Measurements from ENCODE around the gene LEPR.
A peak's percentile ranks its signal among the peaks of the same experiment; 100 is the strongest.
"Not testable (repeated sequence)": the region's sequence is repeated elsewhere in the genome, so short reads cannot be mapped to it uniquely, and the experiment has no call there.

LEPR gene, protein sequence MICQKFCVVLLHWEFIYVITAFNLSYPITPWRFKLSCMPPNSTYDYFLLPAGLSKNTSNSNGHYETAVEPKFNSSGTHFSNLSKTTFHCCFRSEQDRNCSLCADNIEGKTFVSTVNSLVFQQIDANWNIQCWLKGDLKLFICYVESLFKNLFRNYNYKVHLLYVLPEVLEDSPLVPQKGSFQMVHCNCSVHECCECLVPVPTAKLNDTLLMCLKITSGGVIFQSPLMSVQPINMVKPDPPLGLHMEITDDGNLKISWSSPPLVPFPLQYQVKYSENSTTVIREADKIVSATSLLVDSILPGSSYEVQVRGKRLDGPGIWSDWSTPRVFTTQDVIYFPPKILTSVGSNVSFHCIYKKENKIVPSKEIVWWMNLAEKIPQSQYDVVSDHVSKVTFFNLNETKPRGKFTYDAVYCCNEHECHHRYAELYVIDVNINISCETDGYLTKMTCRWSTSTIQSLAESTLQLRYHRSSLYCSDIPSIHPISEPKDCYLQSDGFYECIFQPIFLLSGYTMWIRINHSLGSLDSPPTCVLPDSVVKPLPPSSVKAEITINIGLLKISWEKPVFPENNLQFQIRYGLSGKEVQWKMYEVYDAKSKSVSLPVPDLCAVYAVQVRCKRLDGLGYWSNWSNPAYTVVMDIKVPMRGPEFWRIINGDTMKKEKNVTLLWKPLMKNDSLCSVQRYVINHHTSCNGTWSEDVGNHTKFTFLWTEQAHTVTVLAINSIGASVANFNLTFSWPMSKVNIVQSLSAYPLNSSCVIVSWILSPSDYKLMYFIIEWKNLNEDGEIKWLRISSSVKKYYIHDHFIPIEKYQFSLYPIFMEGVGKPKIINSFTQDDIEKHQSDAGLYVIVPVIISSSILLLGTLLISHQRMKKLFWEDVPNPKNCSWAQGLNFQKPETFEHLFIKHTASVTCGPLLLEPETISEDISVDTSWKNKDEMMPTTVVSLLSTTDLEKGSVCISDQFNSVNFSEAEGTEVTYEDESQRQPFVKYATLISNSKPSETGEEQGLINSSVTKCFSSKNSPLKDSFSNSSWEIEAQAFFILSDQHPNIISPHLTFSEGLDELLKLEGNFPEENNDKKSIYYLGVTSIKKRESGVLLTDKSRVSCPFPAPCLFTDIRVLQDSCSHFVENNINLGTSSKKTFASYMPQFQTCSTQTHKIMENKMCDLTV
- 3.1 to 6.1 (median 3.8) reads per million in 3 donors for total RNA-seq

DNA sequence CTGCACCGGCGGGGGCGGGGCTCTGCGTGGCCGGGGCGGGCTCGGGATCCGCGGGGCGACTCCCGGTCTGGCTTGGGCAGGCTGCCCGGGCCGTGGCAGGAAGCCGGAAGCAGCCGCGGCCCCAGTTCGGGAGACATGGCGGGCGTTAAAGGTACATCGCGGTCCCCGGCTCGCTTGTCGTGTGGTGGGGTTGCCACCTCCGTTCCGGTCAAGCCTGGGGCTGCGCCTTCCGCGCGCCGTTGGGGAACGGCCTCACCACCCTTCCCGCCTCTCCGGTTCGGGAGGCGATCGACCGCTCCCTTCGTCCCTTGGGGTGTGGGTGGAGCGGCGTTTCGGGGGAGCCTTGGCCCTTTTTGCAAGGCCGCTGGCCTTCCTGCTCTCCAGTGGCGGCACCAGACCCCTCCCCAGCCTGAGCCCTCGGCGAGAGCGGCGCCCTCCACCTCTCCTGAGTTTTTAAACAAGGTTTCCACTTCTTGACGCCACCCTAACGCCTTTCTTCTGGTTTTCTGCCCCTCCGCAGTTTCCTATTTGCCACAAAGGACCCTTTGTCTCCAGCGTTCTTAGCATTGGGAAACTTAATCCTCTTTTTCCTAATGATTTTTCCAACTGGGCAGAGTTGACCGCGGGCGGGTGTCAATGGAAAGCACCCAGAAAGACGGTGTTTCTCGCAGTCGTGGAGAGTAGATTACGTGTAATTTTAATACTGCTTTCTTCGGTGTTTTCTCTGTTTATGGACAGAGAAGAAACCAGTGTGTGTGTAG lies at the start of gene LEPR, which contains the start of gene LEPROT:
TSS of gene LEPR (plus strand) at position 79 of the 761 bp plus-strand sequence. CDS start 144,898 bp downstream, outside the sequence.
TSS of gene LEPROT (plus strand) at position 79 of the 761 bp plus-strand sequence. CDS start at position 136, 57 bp downstream.
- Histone ChIP-seq H3K9me3 (ENCODE audit: control insufficient read depth, low read length) (no peaks in the 10 kb centered on the region), H3K36me3 (ENCODE audit: control insufficient read depth, insufficient read depth, low read length) (peaks cover 2% of the 10 kb centered on the region), H3K27ac (ENCODE audit: insufficient read depth, low read length, poor library complexity, severe bottlenecking) (peak within 1 kb of the TSS; percentile 76), H3K4me1 (ENCODE audit: control insufficient read depth, insufficient read depth, low read length, poor library complexity, severe bottlenecking) (peaks cover 4% of the 10 kb centered on the region), H3K27me3 (replicated peaks; ENCODE audit: control insufficient read depth, insufficient read depth, low read length, poor library complexity, severe bottlenecking) (no peaks in the 10 kb centered on the region), H3K4me3 (ENCODE audit: insufficient read depth, low read depth, low read length, poor library complexity, severe bottlenecking) (peak within 1 kb of the TSS; percentile 93)
- no peak for DNase-seq

DNA sequence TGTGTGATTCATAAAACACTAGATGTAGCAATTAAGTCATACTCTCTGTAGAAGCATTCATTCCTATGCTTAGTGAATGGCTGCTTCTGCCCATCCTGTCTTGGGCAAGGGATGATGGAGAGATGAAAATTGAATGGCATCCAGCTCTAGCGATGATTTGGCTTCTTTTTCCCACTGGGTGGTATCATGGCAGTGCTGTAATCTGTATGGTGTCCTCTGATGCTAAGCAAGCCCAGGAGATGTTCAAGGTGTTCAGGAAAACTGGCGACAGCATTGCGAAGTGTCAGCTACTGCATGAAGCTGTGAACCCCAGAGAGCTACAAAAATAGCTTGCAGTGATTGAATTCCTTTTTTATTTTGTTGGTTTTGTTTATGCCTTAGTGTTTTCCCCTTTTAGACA lies 48.9 kb upstream of the LEPR start:
- no peaks in the 10 kb centered on the region for H3K36me3 ChIP-seq (ENCODE audit: control insufficient read depth, insufficient read depth, low read length)
- no peak overlapping the region for H3K4me3 ChIP-seq (ENCODE audit: insufficient read depth, low read depth, low read length, poor library complexity, severe bottlenecking)
- DNase-seq = no peak

DNA sequence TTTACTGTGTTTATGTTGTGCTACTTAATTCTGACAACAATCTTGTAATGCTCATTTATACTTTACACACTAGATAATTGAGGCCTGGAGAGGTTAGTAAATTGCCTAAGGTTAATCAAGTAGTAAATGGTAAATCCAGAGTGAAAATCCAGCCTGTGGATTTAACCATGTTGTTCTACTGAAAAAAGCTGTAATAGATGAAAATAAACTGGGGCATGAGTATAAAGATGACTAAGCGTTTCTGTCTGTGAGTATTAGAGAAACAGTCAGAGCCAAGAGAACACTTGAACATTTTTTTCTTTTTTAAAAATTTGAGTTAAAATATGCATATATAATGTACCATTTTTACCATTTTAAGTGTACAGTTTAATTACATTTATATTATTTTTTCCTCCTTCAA lies 47.9 kb upstream of the LEPR start:
- H3K9me3 ChIP-seq (ENCODE audit: control insufficient read depth, low read length) = no peaks in the 10 kb centered on the region
- H3K4me1 ChIP-seq (ENCODE audit: control insufficient read depth, insufficient read depth, low read length, poor library complexity, severe bottlenecking) = no peaks in the 10 kb centered on the region
- H3K27ac ChIP-seq (ENCODE audit: insufficient read depth, low read length, poor library complexity, severe bottlenecking) = no peak overlapping the region
- H3K36me3 ChIP-seq (ENCODE audit: control insufficient read depth, insufficient read depth, low read length) = no peaks in the 10 kb centered on the region
- no peak overlapping the region for H3K4me3 ChIP-seq (ENCODE audit: insufficient read depth, low read depth, low read length, poor library complexity, severe bottlenecking)
- no peaks in the 10 kb centered on the region for H3K27me3 ChIP-seq (replicated peaks; ENCODE audit: control insufficient read depth, insufficient read depth, low read length, poor library complexity, severe bottlenecking)
- no peak for DNase-seq

More for the DNA sequence above, 48.9 kb upstream of the LEPR start:
- Histone ChIP-seq H3K27me3 (replicated peaks; ENCODE audit: control insufficient read depth, insufficient read depth, low read length, poor library complexity, severe bottlenecking) (no peaks in the 10 kb centered on the region), H3K4me1 (ENCODE audit: control insufficient read depth, insufficient read depth, low read length, poor library complexity, severe bottlenecking) (no peaks in the 10 kb centered on the region), H3K9me3 (ENCODE audit: control insufficient read depth, low read length) (no peaks in the 10 kb centered on the region), H3K27ac (ENCODE audit: insufficient read depth, low read length, poor library complexity, severe bottlenecking) (no peak overlapping the region)

DNA sequence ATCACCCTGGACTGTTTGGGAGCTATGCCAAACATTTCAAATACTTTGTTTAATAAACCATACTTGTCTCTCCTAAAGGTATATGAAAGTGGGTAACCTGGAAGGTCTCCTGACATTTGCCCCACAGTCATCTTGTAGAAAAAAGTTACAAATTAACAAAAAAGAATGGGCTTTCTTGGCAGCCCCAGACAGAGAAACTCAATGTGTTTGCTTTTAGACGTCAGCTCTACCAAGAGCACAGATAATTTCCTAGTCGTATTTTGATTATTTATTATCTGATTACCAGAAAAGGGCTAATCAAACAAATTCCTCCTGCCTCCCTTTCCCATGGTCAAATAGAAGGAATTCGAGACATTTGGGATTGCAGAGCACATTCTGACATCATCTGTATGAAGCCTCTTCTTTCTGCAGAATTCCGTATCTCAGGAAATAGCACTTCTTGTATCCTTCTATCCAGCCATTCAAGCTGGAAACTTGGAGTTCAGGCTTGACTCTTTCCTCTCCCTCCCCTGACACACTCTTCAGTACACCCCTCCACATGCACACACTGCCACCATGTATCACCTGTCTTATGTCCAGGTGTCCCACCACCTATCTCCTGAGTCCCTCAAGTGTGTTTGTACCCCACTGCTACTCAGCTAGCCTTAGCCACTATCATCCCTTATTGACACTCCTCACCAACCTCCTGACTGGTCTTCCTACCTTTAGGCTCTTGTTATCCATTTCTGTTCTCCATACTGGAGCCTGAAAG lies 42.8 kb upstream of the LEPR start:
- DNase-seq = no peak
- H3K4me1 ChIP-seq (ENCODE audit: control insufficient read depth, insufficient read depth, low read length, poor library complexity, severe bottlenecking) = no peaks in the 10 kb centered on the region
- H3K4me3 ChIP-seq (ENCODE audit: insufficient read depth, low read depth, low read length, poor library complexity, severe bottlenecking) = no peak overlapping the region
- no peaks in the 10 kb centered on the region for H3K36me3 ChIP-seq (ENCODE audit: control insufficient read depth, insufficient read depth, low read length)
- H3K27ac ChIP-seq (ENCODE audit: insufficient read depth, low read length, poor library complexity, severe bottlenecking) = no peak overlapping the region
- H3K27me3 ChIP-seq (replicated peaks; ENCODE audit: control insufficient read depth, insufficient read depth, low read length, poor library complexity, severe bottlenecking) = no peaks in the 10 kb centered on the region
- no peaks in the 10 kb centered on the region for H3K9me3 ChIP-seq (ENCODE audit: control insufficient read depth, low read length)

DNA sequence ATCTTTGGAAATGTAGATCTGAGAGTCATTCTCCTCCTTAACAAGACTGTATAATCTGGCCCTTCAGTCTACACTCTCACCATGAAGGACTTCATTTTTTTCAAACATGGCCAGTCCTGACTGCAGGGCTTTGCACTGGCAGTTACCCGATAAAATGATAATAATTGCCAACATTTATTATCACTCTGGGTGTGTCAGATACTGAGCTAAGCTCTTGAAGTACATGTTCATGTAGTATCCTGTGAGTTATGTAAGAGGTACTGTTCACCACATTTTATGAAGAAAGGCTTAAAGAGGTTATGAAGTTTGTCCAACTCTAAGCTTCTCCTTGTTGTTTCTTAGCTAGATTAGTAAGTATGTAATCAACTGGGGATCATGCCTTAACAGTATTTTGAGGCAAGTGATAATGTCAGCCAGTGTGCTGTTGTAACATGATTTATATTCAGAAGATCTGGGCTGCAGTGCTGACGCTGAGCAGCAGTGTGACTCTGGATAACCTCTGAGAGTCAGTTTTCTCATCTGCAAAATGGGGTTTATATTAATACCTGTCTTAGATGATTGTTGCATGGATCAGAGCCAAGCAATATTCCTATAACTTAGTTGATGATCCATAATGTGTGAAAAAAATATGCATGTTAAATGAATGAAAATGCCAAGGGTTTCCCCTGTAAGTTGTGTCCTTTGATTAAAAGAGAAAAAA lies 42.1 kb upstream of the LEPR start:
- no peaks in the 10 kb centered on the region for H3K4me1 ChIP-seq (ENCODE audit: control insufficient read depth, insufficient read depth, low read length, poor library complexity, severe bottlenecking)
- H3K27me3 ChIP-seq (replicated peaks; ENCODE audit: control insufficient read depth, insufficient read depth, low read length, poor library complexity, severe bottlenecking) = no peaks in the 10 kb centered on the region
- no peaks in the 10 kb centered on the region for H3K9me3 ChIP-seq (ENCODE audit: control insufficient read depth, low read length)
- no peak for DNase-seq
- no peaks in the 10 kb centered on the region for H3K36me3 ChIP-seq (ENCODE audit: control insufficient read depth, insufficient read depth, low read length)
- H3K4me3 ChIP-seq (ENCODE audit: insufficient read depth, low read depth, low read length, poor library complexity, severe bottlenecking) = no peak overlapping the region
- no peak overlapping the region for H3K27ac ChIP-seq (ENCODE audit: insufficient read depth, low read length, poor library complexity, severe bottlenecking)

DNA sequence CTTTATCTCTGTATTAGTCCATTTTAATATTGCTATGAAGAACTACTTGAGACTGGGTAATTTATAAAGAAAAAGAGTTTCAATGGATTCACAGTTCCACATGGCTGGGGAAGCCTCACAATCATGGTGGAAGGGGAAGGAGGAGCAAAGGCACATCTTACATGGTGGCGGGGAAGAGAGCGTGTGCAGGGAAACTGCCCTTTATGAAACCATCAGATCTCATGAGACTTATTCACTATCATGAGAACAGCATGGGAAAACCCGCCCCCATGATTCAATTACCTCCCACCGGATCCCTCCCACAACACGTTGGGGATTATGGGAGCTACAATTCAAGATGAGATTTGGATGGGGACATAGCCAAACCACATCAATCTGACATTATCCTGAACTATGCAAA lies 36.0 kb upstream of the LEPR start:
- H3K27ac ChIP-seq (ENCODE audit: insufficient read depth, low read length, poor library complexity, severe bottlenecking); H3K36me3 ChIP-seq (ENCODE audit: control insufficient read depth, insufficient read depth, low read length); H3K4me3 ChIP-seq (ENCODE audit: insufficient read depth, low read depth, low read length, poor library complexity, severe bottlenecking); H3K27me3 ChIP-seq (replicated peaks; ENCODE audit: control insufficient read depth, insufficient read depth, low read length, poor library complexity, severe bottlenecking); H3K4me1 ChIP-seq (ENCODE audit: control insufficient read depth, insufficient read depth, low read length, poor library complexity, severe bottlenecking); H3K9me3 ChIP-seq (ENCODE audit: control insufficient read depth, low read length); DNase-seq: not testable (repeated sequence)

DNA sequence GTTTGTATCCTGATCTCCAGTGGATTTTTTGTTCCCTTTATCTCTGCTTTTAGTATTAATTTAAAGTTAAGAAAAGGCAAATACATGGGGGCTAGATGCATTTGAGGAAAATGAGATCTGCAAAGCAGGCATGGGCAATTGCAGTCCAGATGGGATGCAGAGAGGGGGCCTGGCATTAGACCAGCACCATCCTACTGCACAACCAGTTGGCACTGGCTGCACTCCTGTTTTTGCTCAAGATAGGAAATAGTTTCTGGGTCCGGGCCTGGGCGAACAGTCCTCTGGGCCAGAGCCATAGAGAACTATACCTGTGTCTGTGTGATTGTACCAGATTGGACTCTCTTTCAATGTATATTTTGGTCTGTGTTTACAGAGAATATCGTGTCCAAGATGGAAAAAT lies 34.0 kb upstream of the LEPR start:
- Histone ChIP-seq H3K36me3 (ENCODE audit: control insufficient read depth, insufficient read depth, low read length) (no peaks in the 10 kb centered on the region), H3K4me3 (ENCODE audit: insufficient read depth, low read depth, low read length, poor library complexity, severe bottlenecking) (no peak overlapping the region)

DNA sequence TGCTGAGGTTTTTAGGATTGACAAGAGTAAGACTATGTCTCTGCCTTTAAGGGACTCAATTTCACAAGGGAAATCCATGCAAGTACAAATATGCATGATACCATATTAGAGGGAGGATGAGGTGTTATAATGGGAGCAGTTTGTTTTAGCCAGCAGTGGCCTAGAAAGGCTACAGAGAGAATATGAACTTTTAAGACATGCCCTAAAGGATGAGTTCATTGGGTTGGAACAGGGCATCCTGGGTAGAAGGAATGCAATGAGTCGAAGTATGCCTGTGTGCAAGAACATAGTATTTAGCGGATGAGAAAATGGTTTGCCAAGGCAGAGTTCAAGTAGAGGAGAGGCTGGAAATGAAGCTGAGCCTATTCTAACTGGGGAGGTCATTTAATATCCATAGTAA lies 32.6 kb upstream of the LEPR start:
- H3K9me3 ChIP-seq (ENCODE audit: control insufficient read depth, low read length) = no peaks in the 10 kb centered on the region
- no peaks in the 10 kb centered on the region for H3K36me3 ChIP-seq (ENCODE audit: control insufficient read depth, insufficient read depth, low read length)
- no peak for DNase-seq
- no peak overlapping the region for H3K4me3 ChIP-seq (ENCODE audit: insufficient read depth, low read depth, low read length, poor library complexity, severe bottlenecking)
- H3K27me3 ChIP-seq (replicated peaks; ENCODE audit: control insufficient read depth, insufficient read depth, low read length, poor library complexity, severe bottlenecking) = no peaks in the 10 kb centered on the region
- H3K4me1 ChIP-seq (ENCODE audit: control insufficient read depth, insufficient read depth, low read length, poor library complexity, severe bottlenecking) = no peaks in the 10 kb centered on the region
- no peak overlapping the region for H3K27ac ChIP-seq (ENCODE audit: insufficient read depth, low read length, poor library complexity, severe bottlenecking)

More for the DNA sequence above, 34.0 kb upstream of the LEPR start:
- DNase-seq = no peak
- Histone ChIP-seq H3K27me3 (replicated peaks; ENCODE audit: control insufficient read depth, insufficient read depth, low read length, poor library complexity, severe bottlenecking) (no peaks in the 10 kb centered on the region), H3K4me1 (ENCODE audit: control insufficient read depth, insufficient read depth, low read length, poor library complexity, severe bottlenecking) (no peaks in the 10 kb centered on the region), H3K9me3 (ENCODE audit: control insufficient read depth, low read length) (no peaks in the 10 kb centered on the region), H3K27ac (ENCODE audit: insufficient read depth, low read length, poor library complexity, severe bottlenecking) (no peak overlapping the region)
